Upper lobe of right lung (tissue), 1 donor: ENCODE data around the gene CCDC18. TPM values are rescaled to one million over a fixed set of nuclear protein-coding genes. Genes with fewer than 3 reads are reported as not detected.
A peak's percentile ranks its signal among the peaks of the same experiment; 100 is the strongest.

Experiments
- ATAC-seq: fragments of 200-7000 bp; cut with Tn5 transposase; one replicate; pipeline ENCODE4 v1.9.1; 2020; ENCODE audit warnings: mild to moderate bottlenecking, moderate library complexity
- DNase-seq: peaks from one replicate; pipeline ENCODE4 v3.0.0-alpha.2; 2020
- H3K27ac ChIP-seq: fragments of 200-600 bp; one replicate; pipeline ENCODE4 v1.8.0; 2022
- H3K27me3 ChIP-seq: fragments of 200-600 bp; one replicate; pipeline ENCODE4 v1.8.0; 2022; ENCODE audit warnings: mild to moderate bottlenecking
- H3K36me3 ChIP-seq: fragments of 200-600 bp; one replicate; pipeline ENCODE4 v1.8.0; 2022
- H3K4me1 ChIP-seq: fragments of 200-600 bp; one replicate; pipeline ENCODE4 v1.8.0; 2022
- H3K4me3 ChIP-seq: fragments of 200-600 bp; one replicate; pipeline ENCODE4 v1.8.0; 2022; ENCODE audit warnings: mild to moderate bottlenecking
- H3K9me3 ChIP-seq: fragments of 200-600 bp; one replicate; pipeline ENCODE4 v1.8.0; 2022
- intact Hi-C: fragments of 100-400 bp; cut with DNase I; formaldehyde crosslinking; loops from one replicate; pipeline ENCODE4 v1.11.0; 2022
- total RNA-seq: library from RNA; stranded (reverse); fragmentation: NEBNext Ultra II Directional; extraction: Animal tissue kit (Norgen Biotek cat#: 25700); gene quantifications from one replicate; pipeline ENCODE4 v1.2.1, GENCODE V29; 2021
- TF ChIP-seq, protein P1 (sequence below): fragments of 200-600 bp; IDR thresholded peaks from one replicate; pipeline ENCODE4 v1.8.0; 2022; ENCODE audit warnings: antibody characterized with exemption
- donor health status: DM: no; HTN: yes; CAD: no; lungs with severe emphysema.

The CCDC18 gene
- total RNA-seq, 1 donor from 2014 or later = 3.1 TPM

DNA sequence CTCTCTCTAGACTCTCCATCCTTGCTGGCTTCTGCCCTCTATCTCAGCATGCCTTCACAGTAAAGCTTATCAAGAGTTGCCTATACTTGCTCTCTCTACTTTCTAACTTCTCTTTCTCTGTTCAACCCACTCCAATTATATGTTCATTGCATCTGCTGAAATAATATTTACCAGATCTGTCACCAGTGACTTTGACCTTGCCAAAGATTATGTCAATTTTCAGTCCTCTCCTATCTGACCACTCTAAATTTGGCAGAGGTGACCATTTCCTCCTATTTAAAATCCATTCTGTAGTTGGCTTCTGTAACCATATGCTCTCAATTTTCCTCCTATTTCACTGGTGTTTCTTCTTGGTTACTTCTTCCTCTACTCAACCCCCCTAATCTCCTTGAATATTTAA is 126.4 kb downstream of the CCDC18 start:
- no peak for DNase-seq
- Histone ChIP-seq H3K36me3 (no peaks in the 10 kb centered on the region), H3K27me3 (no peaks in the 10 kb centered on the region), H3K9me3 (no peaks in the 10 kb centered on the region), H3K4me3 (no peak overlapping the region), H3K4me1 (no peaks in the 10 kb centered on the region), H3K27ac (no peak overlapping the region)
- intact Hi-C loops = no loop called here
- TF ChIP-seq, protein P1, sequence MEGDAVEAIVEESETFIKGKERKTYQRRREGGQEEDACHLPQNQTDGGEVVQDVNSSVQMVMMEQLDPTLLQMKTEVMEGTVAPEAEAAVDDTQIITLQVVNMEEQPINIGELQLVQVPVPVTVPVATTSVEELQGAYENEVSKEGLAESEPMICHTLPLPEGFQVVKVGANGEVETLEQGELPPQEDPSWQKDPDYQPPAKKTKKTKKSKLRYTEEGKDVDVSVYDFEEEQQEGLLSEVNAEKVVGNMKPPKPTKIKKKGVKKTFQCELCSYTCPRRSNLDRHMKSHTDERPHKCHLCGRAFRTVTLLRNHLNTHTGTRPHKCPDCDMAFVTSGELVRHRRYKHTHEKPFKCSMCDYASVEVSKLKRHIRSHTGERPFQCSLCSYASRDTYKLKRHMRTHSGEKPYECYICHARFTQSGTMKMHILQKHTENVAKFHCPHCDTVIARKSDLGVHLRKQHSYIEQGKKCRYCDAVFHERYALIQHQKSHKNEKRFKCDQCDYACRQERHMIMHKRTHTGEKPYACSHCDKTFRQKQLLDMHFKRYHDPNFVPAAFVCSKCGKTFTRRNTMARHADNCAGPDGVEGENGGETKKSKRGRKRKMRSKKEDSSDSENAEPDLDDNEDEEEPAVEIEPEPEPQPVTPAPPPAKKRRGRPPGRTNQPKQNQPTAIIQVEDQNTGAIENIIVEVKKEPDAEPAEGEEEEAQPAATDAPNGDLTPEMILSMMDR = no peak
- no peak for ATAC-seq

DNA sequence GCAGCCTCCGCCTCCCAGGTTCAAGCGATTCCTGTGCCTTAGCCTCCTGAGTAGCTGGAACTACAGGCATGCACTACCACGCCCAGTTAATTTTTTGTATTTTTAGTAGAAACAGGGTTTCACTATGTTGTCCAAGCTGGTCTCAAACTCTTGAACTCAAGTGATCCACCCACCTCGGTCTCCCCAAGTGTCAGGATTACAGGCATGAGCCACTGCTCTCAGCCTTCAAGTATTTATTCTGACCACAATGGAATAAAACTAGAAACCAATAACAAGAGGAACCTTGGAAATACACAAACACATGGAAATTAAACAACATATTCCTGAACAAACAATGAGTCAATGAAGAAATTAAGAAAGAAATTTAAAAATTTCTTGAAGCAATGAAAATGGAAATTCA is 132.5 kb downstream of the CCDC18 start:
- Histone ChIP-seq H3K4me3 (no peak overlapping the region), H3K4me1 (no peaks in the 10 kb centered on the region), H3K9me3 (no peaks in the 10 kb centered on the region), H3K27ac (no peak overlapping the region), H3K27me3 (no peaks in the 10 kb centered on the region), H3K36me3 (no peaks in the 10 kb centered on the region)
- TF ChIP-seq, protein P1 = no peak
- DNase-seq (no peak), ATAC-seq (no peak)
- intact Hi-C loops = no loop called here

DNA sequence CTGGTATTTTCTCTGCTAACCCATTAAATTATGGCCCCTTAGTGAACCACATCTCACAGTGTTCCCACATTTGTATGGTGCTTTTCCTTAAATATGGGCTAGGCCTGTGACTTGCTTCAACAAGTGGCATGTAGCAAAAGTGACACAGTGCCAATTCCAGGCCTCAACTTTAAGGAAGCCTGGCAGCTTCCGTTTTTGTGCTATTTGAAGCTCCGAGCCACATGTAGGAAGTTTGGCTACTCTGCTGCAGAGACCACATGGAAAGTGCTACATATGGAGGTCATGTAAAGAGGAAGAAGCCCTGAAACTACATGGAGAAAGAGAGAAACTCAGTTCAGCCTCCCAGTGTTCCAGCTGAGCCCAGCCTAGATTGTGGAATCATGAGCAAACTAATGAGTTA is 136.7 kb downstream of the CCDC18 start:
- intact Hi-C loops = no loop called here
- no peak overlapping the region for H3K4me3 ChIP-seq
- no peaks in the 10 kb centered on the region for H3K27me3 ChIP-seq
- DNase-seq (no peak), ATAC-seq (peak; percentile 92)
- H3K27ac ChIP-seq = no peak overlapping the region
- TF ChIP-seq, protein P1 = no peak
- no peaks in the 10 kb centered on the region for H3K9me3 ChIP-seq
- no peaks in the 10 kb centered on the region for H3K4me1 ChIP-seq
- H3K36me3 ChIP-seq = no peaks in the 10 kb centered on the region

DNA sequence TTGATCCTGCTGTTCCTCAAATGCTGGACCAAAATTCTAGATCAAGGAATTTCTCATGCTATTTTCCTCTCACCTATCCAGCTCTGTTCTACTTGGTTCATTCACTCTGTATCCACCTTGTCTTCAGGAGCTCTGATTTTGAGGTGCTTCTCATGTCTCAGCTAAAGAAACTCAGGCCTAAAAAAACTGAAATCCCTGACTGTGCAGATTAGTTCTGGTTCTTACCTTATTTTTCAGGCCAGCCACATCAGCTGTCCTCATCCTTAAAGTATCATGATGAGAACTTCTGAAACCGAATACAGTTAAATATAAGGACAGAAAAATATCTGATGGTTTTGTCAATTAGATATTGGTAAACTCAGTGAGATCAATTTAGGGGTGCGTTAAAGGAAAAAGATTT is 137.4 kb downstream of the CCDC18 start:
- no peak for ATAC-seq
- intact Hi-C loops = no loop called here
- no peaks in the 10 kb centered on the region for H3K9me3 ChIP-seq

DNA sequence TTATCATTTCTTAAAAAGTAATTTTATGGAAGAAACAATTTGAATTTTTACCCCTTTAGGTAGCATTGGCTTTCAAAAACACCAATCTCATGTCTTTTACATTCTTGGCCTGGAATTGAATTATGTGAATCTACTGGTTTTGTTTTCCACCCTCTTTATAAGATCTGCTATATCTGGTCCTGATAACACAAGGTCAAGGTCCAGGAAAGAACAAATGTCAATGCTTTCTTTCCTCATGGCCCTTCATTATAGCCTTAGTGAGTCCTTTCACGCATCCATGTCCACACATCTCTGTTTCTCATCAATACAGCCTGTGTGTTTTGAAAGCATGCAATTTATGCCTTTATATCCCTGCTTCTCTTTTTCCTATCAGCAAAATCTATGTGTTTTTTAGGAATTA is 141.2 kb downstream of the CCDC18 start:
- no peaks in the 10 kb centered on the region for H3K9me3 ChIP-seq
- DNase-seq = no peak
- no peaks in the 10 kb centered on the region for H3K27me3 ChIP-seq
- H3K36me3 ChIP-seq = no peaks in the 10 kb centered on the region
- no peak for ATAC-seq
- H3K4me3 ChIP-seq = no peak overlapping the region
- TF ChIP-seq, protein P1 = no peak
- H3K27ac ChIP-seq = no peak overlapping the region
- no peaks in the 10 kb centered on the region for H3K4me1 ChIP-seq
- intact Hi-C loops = no loop called here

More for the DNA sequence above, 137.4 kb downstream of the CCDC18 start:
- no peak overlapping the region for H3K4me3 ChIP-seq
- DNase-seq = no peak
- H3K4me1 ChIP-seq = no peaks in the 10 kb centered on the region
- TF ChIP-seq, protein P1 = no peak
- H3K27ac ChIP-seq = no peak overlapping the region
- no peaks in the 10 kb centered on the region for H3K36me3 ChIP-seq
- H3K27me3 ChIP-seq = no peaks in the 10 kb centered on the region

DNA sequence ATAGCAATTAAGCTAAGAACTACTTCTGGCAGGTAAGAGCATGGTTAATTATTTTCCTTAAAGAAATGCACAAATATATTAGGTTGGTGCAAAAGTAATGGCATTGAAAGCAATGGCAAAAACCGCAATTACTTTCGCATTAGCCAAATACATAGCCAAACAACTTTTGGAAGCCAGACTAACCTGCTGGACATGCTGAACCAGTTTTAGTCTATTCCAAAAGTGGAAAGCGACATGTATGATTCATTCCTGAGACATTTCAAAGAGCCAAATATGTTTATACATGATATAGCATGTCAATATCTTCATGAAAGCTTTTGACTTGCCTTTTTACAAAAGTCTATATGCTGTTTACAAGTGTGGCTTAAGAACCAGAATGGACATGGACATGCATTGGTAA is 141.8 kb downstream of the CCDC18 start:
- Histone ChIP-seq H3K27me3 (no peaks in the 10 kb centered on the region), H3K27ac (no peak overlapping the region), H3K4me3 (no peak overlapping the region), H3K9me3 (no peaks in the 10 kb centered on the region), H3K4me1 (no peaks in the 10 kb centered on the region), H3K36me3 (no peaks in the 10 kb centered on the region)
- DNase-seq (no peak), ATAC-seq (peak; percentile 36)
- intact Hi-C loops = no loop called here
- TF ChIP-seq, protein P1 = no peak
